Nephron (organoid): Measurements from ENCODE around the gene IL37.

Experiments
- H3K27ac Mint-ChIP-seq, 3 experiments: 2 replicates each; pipeline ENCODE4 v1.8.0; 2020; ENCODE audit warnings: mixed read lengths in 3 of 3, mild to moderate bottlenecking in 2 of 3, moderate library complexity in 1 of 3
- H3K27me3 Mint-ChIP-seq: 2 replicates; pipeline ENCODE4 v1.8.0; 2021; ENCODE audit warnings: low read depth, mild to moderate bottlenecking, moderate library complexity, mixed read lengths
- H3K36me3 Mint-ChIP-seq: 2 replicates; pipeline ENCODE4 v1.8.0; 2020; ENCODE audit warnings: low read depth, mixed read lengths
- H3K4me1 Mint-ChIP-seq: 2 replicates; pipeline ENCODE4 v1.8.0; 2020; ENCODE audit warnings: mixed read lengths
- H3K4me3 Mint-ChIP-seq, 3 experiments: 2 replicates each; pipeline ENCODE4 v1.8.0; 2020; ENCODE audit warnings: mild to moderate bottlenecking in 3 of 3, mixed read lengths in 3 of 3, moderate library complexity in 2 of 3
- H3K9me3 Mint-ChIP-seq: 2 replicates; pipeline ENCODE4 v1.8.0; 2020; ENCODE audit warnings: mixed read lengths
- TF ChIP-seq, protein P1 (sequence below), 3 experiments: fragments of 200-600 bp; sonication (generic); IDR thresholded peaks; one replicate each; pipeline ENCODE4 v1.5.0; 2021; ENCODE audit warnings: antibody characterized with exemption in 3 of 3; ENCODE audit not compliant: unreplicated experiment in 3 of 3

Gene IL37

DNA sequence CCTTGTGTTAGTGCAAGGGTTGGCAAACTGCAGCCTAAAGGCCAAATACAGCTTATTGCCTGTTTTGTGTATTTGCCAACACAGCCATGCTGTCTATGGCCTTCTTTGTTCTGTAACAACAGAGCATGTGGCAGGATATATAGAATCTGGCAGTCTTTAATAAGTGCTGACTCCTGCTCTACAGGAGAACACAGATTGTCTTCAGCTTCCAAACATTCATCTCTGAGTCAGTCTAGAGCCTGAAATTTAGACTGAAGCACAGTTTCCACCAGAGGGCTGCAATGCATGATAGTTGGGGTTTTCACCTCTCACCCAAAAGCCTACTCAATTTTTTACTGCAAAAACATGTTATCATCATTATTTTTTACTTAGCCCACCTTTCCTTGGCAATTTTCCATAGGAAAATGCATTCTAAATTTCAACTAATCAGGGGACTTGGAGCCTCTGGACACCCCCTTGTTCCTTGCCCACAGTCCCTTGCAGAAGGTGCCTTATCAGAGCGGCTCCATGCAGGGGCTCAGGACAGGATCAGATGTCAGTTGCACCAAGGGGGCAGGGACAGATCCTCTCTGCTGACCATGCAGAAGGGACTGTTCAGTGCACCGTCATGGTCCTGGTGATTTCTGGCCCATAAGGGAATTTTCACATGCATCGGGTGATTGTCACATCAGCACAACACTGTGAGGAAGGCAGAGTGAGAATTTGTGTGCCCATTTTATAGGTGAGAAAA lies 12.4 kb downstream of the IL37 start:
- Mint-ChIP-seq H3K4me3 (no peak overlapping the region), H3K27ac (no peak overlapping the region), H3K27me3 (peaks cover 7% of the 10 kb centered on the region), H3K9me3 (peaks cover 10% of the 10 kb centered on the region), H3K4me1 (no peaks in the 10 kb centered on the region), H3K36me3 (no peaks in the 10 kb centered on the region)
- TF ChIP-seq, protein P1, sequence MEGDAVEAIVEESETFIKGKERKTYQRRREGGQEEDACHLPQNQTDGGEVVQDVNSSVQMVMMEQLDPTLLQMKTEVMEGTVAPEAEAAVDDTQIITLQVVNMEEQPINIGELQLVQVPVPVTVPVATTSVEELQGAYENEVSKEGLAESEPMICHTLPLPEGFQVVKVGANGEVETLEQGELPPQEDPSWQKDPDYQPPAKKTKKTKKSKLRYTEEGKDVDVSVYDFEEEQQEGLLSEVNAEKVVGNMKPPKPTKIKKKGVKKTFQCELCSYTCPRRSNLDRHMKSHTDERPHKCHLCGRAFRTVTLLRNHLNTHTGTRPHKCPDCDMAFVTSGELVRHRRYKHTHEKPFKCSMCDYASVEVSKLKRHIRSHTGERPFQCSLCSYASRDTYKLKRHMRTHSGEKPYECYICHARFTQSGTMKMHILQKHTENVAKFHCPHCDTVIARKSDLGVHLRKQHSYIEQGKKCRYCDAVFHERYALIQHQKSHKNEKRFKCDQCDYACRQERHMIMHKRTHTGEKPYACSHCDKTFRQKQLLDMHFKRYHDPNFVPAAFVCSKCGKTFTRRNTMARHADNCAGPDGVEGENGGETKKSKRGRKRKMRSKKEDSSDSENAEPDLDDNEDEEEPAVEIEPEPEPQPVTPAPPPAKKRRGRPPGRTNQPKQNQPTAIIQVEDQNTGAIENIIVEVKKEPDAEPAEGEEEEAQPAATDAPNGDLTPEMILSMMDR (IDR thresholded peaks at IDR 0.05; ENCODE audit: unreplicated experiment in 3 of 3) = no peak

DNA sequence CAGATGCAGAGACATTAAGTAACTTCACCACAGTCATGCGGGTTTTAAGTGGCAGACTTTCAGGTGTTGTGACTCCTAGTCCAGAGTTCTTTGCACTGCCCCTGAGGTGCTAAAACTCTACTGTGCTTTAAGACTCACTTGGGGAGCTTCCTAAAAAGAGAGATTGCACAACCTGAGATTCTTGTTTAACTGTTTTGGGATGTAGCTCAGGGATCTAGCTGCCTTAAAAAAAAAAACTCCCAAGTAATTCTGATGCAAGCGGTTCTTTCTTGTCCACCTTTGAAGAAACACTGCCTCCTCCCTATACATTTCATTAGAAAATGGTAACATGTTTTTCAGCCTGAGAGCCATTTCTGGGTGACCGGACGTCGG lies 13.0 kb downstream of the IL37 start:
- TF ChIP-seq, protein P1 (IDR thresholded peaks at IDR 0.05; ENCODE audit: unreplicated experiment in 3 of 3) = no peak
- H3K4me3 Mint-ChIP-seq = no peak overlapping the region
- peaks cover 8% of the 10 kb centered on the region for H3K9me3 Mint-ChIP-seq
- no peak overlapping the region for H3K27ac Mint-ChIP-seq
- H3K27me3 Mint-ChIP-seq = peaks cover 12% of the 10 kb centered on the region
- H3K4me1 Mint-ChIP-seq = no peaks in the 10 kb centered on the region
- H3K36me3 Mint-ChIP-seq = no peaks in the 10 kb centered on the region

DNA sequence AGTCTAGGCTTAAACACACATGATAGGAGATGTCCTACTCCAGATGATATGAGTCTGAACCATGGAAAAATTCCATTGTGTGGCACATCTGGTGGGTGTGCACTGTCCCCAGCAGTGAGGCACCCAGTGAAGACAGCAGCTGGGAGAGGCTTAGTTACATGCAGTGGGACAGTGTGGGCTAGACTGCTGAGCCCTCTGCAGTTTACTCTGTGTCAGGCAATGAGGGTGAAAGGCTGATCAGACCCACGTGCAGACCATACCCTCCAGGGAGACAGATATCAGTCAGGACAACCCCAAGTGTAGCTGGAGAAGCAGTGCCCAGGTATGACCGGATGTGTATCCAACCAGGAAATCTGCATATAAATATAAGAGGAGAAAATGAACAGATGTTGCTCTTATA lies 13.4 kb downstream of the IL37 start:
- Mint-ChIP-seq H3K36me3 (no peaks in the 10 kb centered on the region), H3K27me3 (peaks cover 9% of the 10 kb centered on the region), H3K27ac (no peak overlapping the region), H3K9me3 (peaks cover 5% of the 10 kb centered on the region), H3K4me1 (no peaks in the 10 kb centered on the region), H3K4me3 (no peak overlapping the region)
- TF ChIP-seq, protein P1 (IDR thresholded peaks at IDR 0.05; ENCODE audit: unreplicated experiment in 3 of 3) = no peak

DNA sequence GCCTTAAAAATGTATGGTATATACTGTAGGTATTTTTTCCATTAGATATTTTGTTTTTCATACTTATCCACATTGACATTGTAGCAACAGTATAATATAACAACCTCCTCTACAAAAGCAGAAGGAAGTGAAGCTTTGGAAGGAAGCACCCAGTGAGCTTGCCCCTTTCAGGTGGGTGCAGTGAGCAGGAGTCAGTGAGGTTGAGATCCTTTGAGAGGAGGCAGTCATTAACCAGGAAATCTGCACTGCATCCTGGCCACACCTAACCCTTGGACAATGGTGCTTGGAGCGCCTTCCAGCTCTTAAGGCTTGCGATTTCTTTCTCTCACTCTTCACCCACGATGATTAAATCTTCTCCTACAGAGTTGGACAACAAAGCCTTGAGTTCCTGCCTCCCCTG lies 13.9 kb downstream of the IL37 start:
- H3K9me3 Mint-ChIP-seq = peaks cover 3% of the 10 kb centered on the region
- peaks cover 9% of the 10 kb centered on the region for H3K27me3 Mint-ChIP-seq
- H3K27ac Mint-ChIP-seq = no peak overlapping the region
- TF ChIP-seq, protein P1 (IDR thresholded peaks at IDR 0.05; ENCODE audit: unreplicated experiment in 3 of 3) = no peak
- no peaks in the 10 kb centered on the region for H3K36me3 Mint-ChIP-seq
- no peaks in the 10 kb centered on the region for H3K4me1 Mint-ChIP-seq
- no peak overlapping the region for H3K4me3 Mint-ChIP-seq

DNA sequence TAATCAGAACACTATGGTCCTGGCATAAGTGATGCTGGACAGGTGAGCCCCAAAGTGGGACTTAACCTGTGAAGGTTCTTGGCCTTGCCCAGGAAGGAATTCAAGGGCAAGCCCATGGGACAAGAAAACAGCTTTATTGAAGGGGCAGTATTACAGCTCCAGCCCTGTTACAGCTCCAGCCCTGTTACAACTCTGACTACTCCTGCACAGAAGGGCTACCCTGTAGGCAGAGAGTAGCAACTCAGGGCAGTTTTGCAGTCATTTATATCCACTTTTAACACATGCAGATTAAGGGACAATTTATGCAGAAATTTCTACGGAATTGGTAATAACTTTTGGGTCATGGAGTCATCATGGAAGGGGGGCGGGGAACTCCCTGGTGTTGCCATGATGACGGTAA lies 15.7 kb downstream of the IL37 start:
- TF ChIP-seq, protein P1 (IDR thresholded peaks at IDR 0.05; ENCODE audit: unreplicated experiment in 3 of 3) = no peak
- no peaks in the 10 kb centered on the region for H3K36me3 Mint-ChIP-seq
- H3K27ac Mint-ChIP-seq = no peak overlapping the region
- H3K4me1 Mint-ChIP-seq = no peaks in the 10 kb centered on the region
- H3K4me3 Mint-ChIP-seq = no peak overlapping the region
- H3K27me3 Mint-ChIP-seq = peaks cover 9% of the 10 kb centered on the region
- H3K9me3 Mint-ChIP-seq = no peaks in the 10 kb centered on the region

DNA sequence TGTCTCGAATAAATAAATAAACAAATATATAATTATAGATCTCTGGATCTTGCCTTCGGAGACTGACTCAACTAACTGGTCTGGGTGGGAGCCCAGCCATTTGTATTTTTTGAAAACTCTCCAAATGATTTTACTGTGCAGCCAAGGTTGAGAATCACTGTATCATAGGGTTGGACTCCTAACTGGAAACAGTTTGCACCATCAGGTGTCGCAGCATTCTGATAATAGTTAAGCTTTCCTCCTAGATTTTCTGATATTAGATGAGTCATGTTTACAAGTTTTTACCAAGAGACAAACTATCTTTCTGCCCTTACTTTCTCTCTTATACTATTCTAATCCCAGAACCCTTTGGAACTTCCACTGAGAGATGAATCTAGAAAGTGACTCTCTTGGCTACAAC lies 16.8 kb downstream of the IL37 start:
- H3K27ac Mint-ChIP-seq = no peak overlapping the region
- no peaks in the 10 kb centered on the region for H3K4me1 Mint-ChIP-seq
- peaks cover 12% of the 10 kb centered on the region for H3K27me3 Mint-ChIP-seq
- H3K4me3 Mint-ChIP-seq = no peak overlapping the region
- H3K9me3 Mint-ChIP-seq = no peaks in the 10 kb centered on the region
- TF ChIP-seq, protein P1 (IDR thresholded peaks at IDR 0.05; ENCODE audit: unreplicated experiment in 3 of 3) = no peak
- no peaks in the 10 kb centered on the region for H3K36me3 Mint-ChIP-seq
